Measurements from ENCODE around the gene CAMTA1. TPM values are rescaled to one million over a fixed set of nuclear protein-coding genes. Genes with fewer than 3 reads are reported as not detected.

Gene CAMTA1
- polyA plus RNA-seq, 2 donors = 61.1 to 75.0 TPM

GRCh38 chr1:7557301-7557891 is 772.1 kb downstream of the CAMTA1 start:
- 59 to 60% methylated on average over 10 of the region's 10 CpGs for WGBS, 2 donors
- Histone ChIP-seq H3K27me3 (ENCODE audit: control insufficient read depth in 1 of 2, insufficient read depth in 2 of 2, low read length in 2 of 2) (no peaks in the 10 kb centered on the region), H3K9me3 (ENCODE audit: control insufficient read depth in 2 of 2, insufficient read depth in 1 of 2, low read depth in 1 of 2, low read length in 1 of 2) (peaks cover 0 to 4% of the 10 kb centered on the region in 2 donors), H3K4me1 (ENCODE audit: control insufficient read depth in 2 of 2, insufficient read depth in 2 of 2, low read length in 1 of 2) (peaks cover 2 to 3% of the 10 kb centered on the region in 2 donors), H3K27ac (ENCODE audit: low read depth in 2 of 2, low read length in 1 of 2) (no peak overlapping the region), H3K36me3 (ENCODE audit: control insufficient read depth in 2 of 2, insufficient read depth in 2 of 2, low read length in 1 of 2) (no peaks in the 10 kb centered on the region), H3K4me3 (ENCODE audit: low read depth in 1 of 2, low read length in 2 of 2) (no peak overlapping the region)

GRCh38 chr1:7558041-7558461 is 772.8 kb downstream of the CAMTA1 start:
- H3K4me1 ChIP-seq (ENCODE audit: control insufficient read depth in 2 of 2, insufficient read depth in 2 of 2, low read length in 1 of 2) = peaks cover 2 to 3% of the 10 kb centered on the region in 2 donors
- WGBS, 2 donors = 69 to 78% methylated on average over 14 to 16 of the region's 16 CpGs
- H3K9me3 ChIP-seq (ENCODE audit: control insufficient read depth in 2 of 2, insufficient read depth in 1 of 2, low read depth in 1 of 2, low read length in 1 of 2) = peaks cover 0 to 4% of the 10 kb centered on the region in 2 donors
- H3K36me3 ChIP-seq (ENCODE audit: control insufficient read depth in 2 of 2, insufficient read depth in 2 of 2, low read length in 1 of 2) = no peaks in the 10 kb centered on the region
- no peaks in the 10 kb centered on the region for H3K27me3 ChIP-seq (ENCODE audit: control insufficient read depth in 1 of 2, insufficient read depth in 2 of 2, low read length in 2 of 2)
- H3K27ac ChIP-seq (ENCODE audit: low read depth in 2 of 2, low read length in 1 of 2) = no peak overlapping the region
- H3K4me3 ChIP-seq (ENCODE audit: low read depth in 1 of 2, low read length in 2 of 2) = no peak overlapping the region

DNA sequence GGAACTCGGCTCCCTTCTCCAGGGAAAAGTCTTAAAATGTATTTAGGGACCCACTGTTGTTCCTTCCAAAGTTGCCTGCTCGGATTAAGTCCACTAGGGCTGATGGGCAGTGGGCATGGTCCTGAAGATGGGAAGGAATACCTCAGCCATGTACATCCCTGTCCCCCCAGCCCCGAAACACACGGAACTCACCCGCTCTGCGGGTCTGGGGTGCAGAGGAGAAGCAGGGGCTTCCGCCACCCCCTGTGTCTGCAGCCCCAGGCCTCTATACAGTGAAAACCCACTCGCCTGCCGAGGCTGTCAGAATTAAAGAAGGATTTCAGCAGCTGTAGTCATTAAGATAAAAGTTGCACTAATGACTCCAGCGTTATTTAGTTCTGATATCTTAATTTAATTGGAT is 773.2 kb downstream of the CAMTA1 start:
- H3K36me3 ChIP-seq (ENCODE audit: control insufficient read depth in 2 of 2, insufficient read depth in 2 of 2, low read length in 1 of 2) = no peaks in the 10 kb centered on the region
- peaks cover 2 to 3% of the 10 kb centered on the region in 2 donors for H3K4me1 ChIP-seq (ENCODE audit: control insufficient read depth in 2 of 2, insufficient read depth in 2 of 2, low read length in 1 of 2)
- H3K27me3 ChIP-seq (ENCODE audit: control insufficient read depth in 1 of 2, insufficient read depth in 2 of 2, low read length in 2 of 2) = no peaks in the 10 kb centered on the region
- peaks cover 0 to 4% of the 10 kb centered on the region in 2 donors for H3K9me3 ChIP-seq (ENCODE audit: control insufficient read depth in 2 of 2, insufficient read depth in 1 of 2, low read depth in 1 of 2, low read length in 1 of 2)
- H3K4me3 ChIP-seq (ENCODE audit: low read depth in 1 of 2, low read length in 2 of 2) = no peak overlapping the region
- H3K27ac ChIP-seq (ENCODE audit: low read depth in 2 of 2, low read length in 1 of 2) = no peak overlapping the region
- 89 to 92% methylated on average over 10 of the region's 10 CpGs for WGBS, 2 donors

DNA sequence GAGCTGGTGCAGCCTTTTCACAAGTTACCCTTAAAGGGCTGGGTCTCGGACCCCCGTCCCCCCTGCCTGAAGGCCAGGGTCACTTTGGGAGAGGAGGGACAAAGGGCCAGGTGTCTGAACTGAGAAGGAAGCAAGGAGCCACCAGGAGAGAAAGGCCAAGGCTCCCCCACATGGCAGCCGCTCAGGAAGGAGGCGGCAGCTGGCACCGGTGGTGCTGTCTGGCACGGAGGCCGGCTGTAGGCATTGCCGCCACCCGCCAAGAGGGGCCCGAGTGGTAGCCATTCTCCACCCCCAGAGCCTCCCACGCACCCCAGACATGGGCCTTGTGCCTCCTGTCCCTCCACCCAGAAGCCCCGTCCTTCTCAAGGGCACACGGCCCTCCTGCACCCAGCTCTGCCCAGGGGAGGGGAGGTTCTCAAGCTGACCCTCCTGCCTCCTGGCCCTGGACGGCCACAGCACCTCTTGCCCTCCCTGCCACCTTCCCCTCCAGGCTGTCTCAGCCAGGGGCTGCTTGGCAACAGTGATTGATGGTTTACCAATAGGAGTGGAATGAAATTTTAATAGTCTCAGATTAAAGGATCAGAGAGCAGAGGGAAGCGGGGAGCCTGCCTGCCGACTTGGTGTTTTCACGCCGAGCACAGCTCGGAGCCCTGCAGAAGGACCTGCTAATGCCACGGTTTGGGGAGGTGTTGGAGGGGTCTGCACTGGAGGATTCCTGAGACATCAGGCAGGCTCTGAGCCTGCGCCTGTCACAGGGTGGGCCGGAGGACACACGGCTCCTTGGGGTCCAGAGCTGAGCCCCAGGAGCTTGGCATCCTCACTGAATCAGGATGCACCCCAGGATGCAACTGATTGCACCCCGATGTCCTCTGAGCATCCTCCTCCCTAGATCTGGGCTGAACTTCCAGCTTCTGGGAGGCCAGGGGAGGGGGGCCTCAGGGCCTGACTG is 773.9 kb downstream of the CAMTA1 start:
- H3K27ac ChIP-seq (ENCODE audit: low read depth in 2 of 2, low read length in 1 of 2) = no peak overlapping the region
- peaks cover 0 to 3% of the 10 kb centered on the region in 2 donors for H3K9me3 ChIP-seq (ENCODE audit: control insufficient read depth in 2 of 2, insufficient read depth in 1 of 2, low read depth in 1 of 2, low read length in 1 of 2)
- no peaks in the 10 kb centered on the region for H3K36me3 ChIP-seq (ENCODE audit: control insufficient read depth in 2 of 2, insufficient read depth in 2 of 2, low read length in 1 of 2)
- no peak overlapping the region for H3K4me3 ChIP-seq (ENCODE audit: low read depth in 1 of 2, low read length in 2 of 2)
- peaks cover 2 to 3% of the 10 kb centered on the region in 2 donors for H3K4me1 ChIP-seq (ENCODE audit: control insufficient read depth in 2 of 2, insufficient read depth in 2 of 2, low read length in 1 of 2)
- H3K27me3 ChIP-seq (ENCODE audit: control insufficient read depth in 1 of 2, insufficient read depth in 2 of 2, low read length in 2 of 2) = no peaks in the 10 kb centered on the region
- 72 to 77% methylated on average over 19 to 24 of the region's 24 CpGs for WGBS, 2 donors

- Histone ChIP-seq H3K9me3 (ENCODE audit: control insufficient read depth in 2 of 2, insufficient read depth in 1 of 2, low read depth in 1 of 2, low read length in 1 of 2) (no peaks in the 10 kb centered on the region), H3K27ac (ENCODE audit: low read depth in 2 of 2, low read length in 1 of 2) (no peak overlapping the region), H3K27me3 (ENCODE audit: control insufficient read depth in 1 of 2, insufficient read depth in 2 of 2, low read length in 2 of 2) (no peaks in the 10 kb centered on the region), H3K36me3 (ENCODE audit: control insufficient read depth in 2 of 2, insufficient read depth in 2 of 2, low read length in 1 of 2) (no peaks in the 10 kb centered on the region), H3K4me1 (ENCODE audit: control insufficient read depth in 2 of 2, insufficient read depth in 2 of 2, low read length in 1 of 2) (peaks cover 2 to 3% of the 10 kb centered on the region in 2 donors), H3K4me3 (ENCODE audit: low read depth in 1 of 2, low read length in 2 of 2) (no peak overlapping the region)
- WGBS, 2 donors = 86 to 89% methylated on average over 4 of the region's 4 CpGs
Observed at GRCh38 chr1:7560128-7560527, 774.9 kb downstream of the CAMTA1 start.

GRCh38 chr1:7560601-7561181 is 775.4 kb downstream of the CAMTA1 start:
- WGBS, 2 donors = 93 to 94% methylated on average over 15 of the region's 15 CpGs

GRCh38 chr1:7561331-7561921 is 776.2 kb downstream of the CAMTA1 start:
- H3K27me3 ChIP-seq (ENCODE audit: control insufficient read depth in 1 of 2, insufficient read depth in 2 of 2, low read length in 2 of 2) = no peaks in the 10 kb centered on the region
- H3K4me3 ChIP-seq (ENCODE audit: low read depth in 1 of 2, low read length in 2 of 2) = no peak overlapping the region
- no peak overlapping the region for H3K27ac ChIP-seq (ENCODE audit: low read depth in 2 of 2, low read length in 1 of 2)
- 73 to 75% methylated on average over 16 of the region's 16 CpGs for WGBS, 2 donors
- no peaks in the 10 kb centered on the region for H3K36me3 ChIP-seq (ENCODE audit: control insufficient read depth in 2 of 2, insufficient read depth in 2 of 2, low read length in 1 of 2)
- no peaks in the 10 kb centered on the region for H3K9me3 ChIP-seq (ENCODE audit: control insufficient read depth in 2 of 2, insufficient read depth in 1 of 2, low read depth in 1 of 2, low read length in 1 of 2)
- peaks cover 0 to 2% of the 10 kb centered on the region in 2 donors for H3K4me1 ChIP-seq (ENCODE audit: control insufficient read depth in 2 of 2, insufficient read depth in 2 of 2, low read length in 1 of 2)

More at GRCh38 chr1:7560601-7561181, 775.4 kb downstream of the CAMTA1 start:
- Histone ChIP-seq H3K36me3 (ENCODE audit: control insufficient read depth in 2 of 2, insufficient read depth in 2 of 2, low read length in 1 of 2) (no peaks in the 10 kb centered on the region), H3K9me3 (ENCODE audit: control insufficient read depth in 2 of 2, insufficient read depth in 1 of 2, low read depth in 1 of 2, low read length in 1 of 2) (no peaks in the 10 kb centered on the region), H3K27ac (ENCODE audit: low read depth in 2 of 2, low read length in 1 of 2) (no peak overlapping the region), H3K27me3 (ENCODE audit: control insufficient read depth in 1 of 2, insufficient read depth in 2 of 2, low read length in 2 of 2) (no peaks in the 10 kb centered on the region), H3K4me3 (ENCODE audit: low read depth in 1 of 2, low read length in 2 of 2) (no peak overlapping the region), H3K4me1 (ENCODE audit: control insufficient read depth in 2 of 2, insufficient read depth in 2 of 2, low read length in 1 of 2) (peaks cover 2 to 3% of the 10 kb centered on the region in 2 donors)

DNA sequence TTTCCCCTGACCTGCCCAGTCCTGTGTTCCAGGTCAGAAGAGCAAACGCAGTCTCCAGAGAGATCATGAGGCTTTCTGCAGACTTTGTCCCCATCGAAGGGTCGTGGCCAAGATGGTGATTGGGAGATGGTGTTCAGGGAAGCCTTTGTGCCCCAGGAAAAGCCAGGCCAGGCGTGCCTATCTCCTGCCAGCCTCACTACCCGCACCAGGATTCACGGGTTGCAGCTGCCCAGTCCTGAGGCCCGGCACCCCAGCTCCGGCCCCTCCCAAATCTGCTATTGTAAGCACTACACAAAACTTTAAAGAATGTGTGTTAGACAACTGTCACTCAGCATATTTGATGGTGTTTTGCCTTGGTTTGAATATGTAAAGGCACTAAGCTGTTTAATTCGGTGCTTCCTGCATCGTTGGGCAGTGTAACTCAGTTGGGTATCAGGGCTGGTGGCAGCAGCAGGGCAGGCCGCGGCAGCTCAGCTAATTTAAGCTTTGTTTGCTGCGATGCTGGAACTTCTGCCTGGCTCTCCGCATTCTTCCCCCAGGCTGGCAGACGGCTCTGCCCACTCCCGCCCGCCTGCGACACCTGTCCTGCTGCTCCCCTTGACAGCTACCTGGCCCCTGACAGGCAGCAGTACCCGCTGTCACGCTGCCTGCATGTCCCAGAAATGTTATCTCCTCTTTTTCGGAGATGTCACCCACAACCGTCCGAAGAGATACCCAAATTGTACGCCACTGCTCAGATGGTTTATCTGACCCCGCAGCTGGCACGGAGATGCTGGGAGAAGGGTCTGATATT is 776.9 kb downstream of the CAMTA1 start:
- H3K36me3 ChIP-seq (ENCODE audit: control insufficient read depth in 2 of 2, insufficient read depth in 2 of 2, low read length in 1 of 2) = no peaks in the 10 kb centered on the region
- H3K27ac ChIP-seq (ENCODE audit: low read depth in 2 of 2, low read length in 1 of 2) = no peak overlapping the region
- H3K27me3 ChIP-seq (ENCODE audit: control insufficient read depth in 1 of 2, insufficient read depth in 2 of 2, low read length in 2 of 2) = no peaks in the 10 kb centered on the region
- H3K4me1 ChIP-seq (ENCODE audit: control insufficient read depth in 2 of 2, insufficient read depth in 2 of 2, low read length in 1 of 2) = peaks cover 0 to 2% of the 10 kb centered on the region in 2 donors
- WGBS, 2 donors = 82 to 87% methylated on average over 26 of the region's 26 CpGs
- no peaks in the 10 kb centered on the region for H3K9me3 ChIP-seq (ENCODE audit: control insufficient read depth in 2 of 2, insufficient read depth in 1 of 2, low read depth in 1 of 2, low read length in 1 of 2)
- H3K4me3 ChIP-seq (ENCODE audit: low read depth in 1 of 2, low read length in 2 of 2) = no peak overlapping the region
